ENCODE results near the gene TOMM40L.

The TOMM40L gene

DNA sequence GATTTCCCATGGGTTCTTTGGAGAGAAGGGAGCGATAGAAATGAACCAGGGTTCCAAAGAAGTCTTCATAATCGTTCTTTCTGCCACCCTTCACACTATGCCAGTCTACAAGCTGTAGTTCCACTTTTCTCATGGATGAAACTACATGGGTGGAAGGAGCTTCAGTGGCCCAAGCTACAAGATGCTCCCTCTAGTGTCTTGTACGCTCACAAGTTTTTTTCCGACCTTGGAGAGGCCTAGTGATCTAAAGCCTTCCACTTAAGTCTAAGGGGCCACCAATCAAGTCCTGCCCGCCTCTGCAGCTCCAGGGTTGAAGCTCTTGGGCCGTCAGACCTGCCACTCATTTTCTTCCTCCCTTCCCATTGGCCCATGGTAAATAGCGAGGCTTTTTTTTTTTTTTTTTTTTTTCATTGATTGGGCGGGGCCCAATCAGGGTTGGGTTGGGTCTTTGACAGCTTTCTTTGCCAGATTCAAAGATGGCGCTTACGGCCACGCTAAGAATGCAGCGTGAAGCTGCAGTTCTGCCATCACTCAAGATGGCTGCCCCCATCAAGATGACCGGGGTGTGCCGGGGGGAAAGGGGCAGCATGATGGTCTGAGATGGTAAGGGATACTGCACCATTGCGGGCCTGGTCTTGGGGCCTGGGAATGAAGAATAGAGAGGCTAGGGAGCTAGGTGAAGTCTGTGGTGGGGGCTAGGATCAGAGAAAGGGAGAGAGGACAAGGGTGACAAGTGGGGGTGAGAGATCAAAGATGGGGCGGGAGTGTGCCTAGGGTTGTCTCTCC lies at the start of gene TOMM40L:
Gene TOMM40L, plus strand, starts transcription at position 527 of the 786 bp plus-strand sequence. CDS start 430 bp downstream, outside the sequence.
- peak; percentile 86 to 100 (median 98) for DNase-seq

DNA sequence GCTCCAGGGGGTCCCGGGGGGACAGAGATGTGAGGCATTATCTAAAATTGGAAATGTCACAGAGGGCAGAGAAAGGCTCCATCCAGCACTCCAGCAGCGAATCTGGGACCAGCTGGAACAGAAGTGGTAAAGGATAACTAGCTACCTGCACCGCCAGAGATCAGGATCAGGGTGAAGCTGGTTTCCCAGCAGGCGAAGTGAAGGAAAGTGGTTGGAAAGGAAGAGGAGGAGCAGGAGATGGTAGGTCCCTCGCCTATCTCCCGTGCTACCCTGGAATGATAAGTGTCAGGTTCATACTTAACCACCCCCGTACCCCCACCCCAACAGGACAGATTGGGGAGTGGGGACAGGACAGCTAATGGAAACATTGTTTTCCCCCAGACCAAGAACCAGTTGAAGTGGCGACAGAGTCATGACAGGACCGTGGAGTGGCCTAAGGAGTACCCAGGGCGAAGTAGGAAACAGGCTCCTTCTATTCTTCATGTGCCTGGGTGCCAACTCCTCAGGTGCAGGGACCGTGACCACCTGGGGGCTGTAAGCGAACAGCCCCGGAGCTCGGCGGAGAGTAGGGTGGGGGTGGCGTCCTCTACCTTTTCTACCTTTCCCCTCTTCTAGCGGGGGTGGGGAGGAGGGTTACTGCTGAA lies 49.3 kb upstream of the TOMM40L start:
- DNase-seq = peak in 1 of 3 experiments; percentile 58

DNA sequence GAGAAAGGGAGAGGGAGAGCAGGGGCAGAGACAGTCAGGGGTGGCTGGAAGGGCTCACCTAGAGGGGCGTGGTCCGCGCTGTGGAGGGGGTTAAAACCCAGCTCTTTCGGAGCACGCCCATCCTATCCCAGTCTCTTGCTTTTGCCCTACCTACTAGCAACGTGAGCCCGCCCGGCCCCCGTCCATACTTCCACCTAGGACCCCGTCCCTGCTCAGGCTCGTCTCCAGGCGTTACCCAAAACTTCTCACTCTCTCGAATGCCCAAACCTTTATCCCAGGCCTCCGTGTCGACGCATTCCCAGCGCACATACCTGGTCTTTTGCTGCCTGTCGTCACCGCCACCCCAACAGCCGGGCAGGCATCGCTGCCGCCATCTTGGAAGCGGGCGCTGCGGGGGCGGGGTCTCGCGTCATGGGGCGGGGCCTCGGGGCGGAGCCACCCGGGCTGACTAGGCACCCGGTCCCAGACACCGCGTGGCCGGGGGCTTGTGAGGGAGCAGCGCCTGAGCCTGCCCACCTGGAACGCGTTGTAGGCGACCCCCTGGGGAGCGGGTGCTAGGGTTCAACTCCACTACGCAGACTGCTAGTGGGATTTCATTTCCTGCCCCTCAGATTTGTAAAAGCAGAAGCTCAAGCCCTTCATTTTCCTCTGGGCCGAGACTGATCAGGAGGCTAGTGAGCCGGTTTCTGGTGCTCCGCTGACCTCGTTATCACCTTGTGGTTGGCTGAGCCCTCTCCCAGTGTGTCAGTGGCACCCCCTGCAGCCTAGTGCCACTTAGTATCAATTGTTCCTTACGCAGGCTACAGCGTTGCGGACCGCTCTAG lies 48.5 kb upstream of the TOMM40L start, which contains the start of gene B4GALT3:
Gene B4GALT3, minus strand, starts transcription at position 396 of the 824 bp plus-strand sequence. CDS start 1,447 bp downstream, outside the sequence.
- peak; percentile 97 to 98 (median 98) for DNase-seq

DNA sequence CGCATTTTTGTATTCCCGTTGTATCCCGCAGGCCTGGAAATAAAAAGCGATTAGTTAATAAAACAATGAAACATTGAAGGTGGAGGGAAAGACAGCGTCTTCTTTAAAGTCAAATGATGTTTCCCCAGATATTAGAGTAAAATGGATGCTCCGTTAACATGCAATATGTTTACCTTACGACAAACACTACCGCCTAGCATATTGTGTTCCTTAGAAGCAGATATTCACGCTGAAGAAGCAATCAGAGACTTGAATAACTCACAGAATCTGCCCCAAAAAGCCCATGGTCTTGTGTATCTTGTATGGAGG lies 48.0 kb upstream of the TOMM40L start:
- DNase-seq = peak in 2 of 3 experiments; percentile 71 to 80

DNA sequence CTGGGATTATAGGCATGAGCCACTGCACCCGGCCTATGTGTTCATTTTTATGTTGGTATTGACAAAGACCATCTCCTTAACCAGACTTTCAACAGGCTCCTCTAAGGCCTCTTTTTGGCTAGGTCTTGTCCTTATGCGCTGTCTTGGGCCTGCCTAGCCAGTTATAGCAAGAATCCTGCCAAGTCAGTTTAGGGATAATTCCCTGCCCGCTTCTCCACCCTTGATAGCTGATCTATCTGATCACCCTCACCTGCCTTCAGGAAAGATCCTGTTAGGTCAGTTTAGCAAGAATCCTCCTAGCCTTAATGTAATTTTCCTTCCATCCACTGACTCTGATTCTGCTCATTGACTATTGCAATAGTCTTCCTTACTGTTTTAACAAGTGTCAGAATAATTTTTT lies 46.2 kb upstream of the TOMM40L start:
- no peak for DNase-seq

DNA sequence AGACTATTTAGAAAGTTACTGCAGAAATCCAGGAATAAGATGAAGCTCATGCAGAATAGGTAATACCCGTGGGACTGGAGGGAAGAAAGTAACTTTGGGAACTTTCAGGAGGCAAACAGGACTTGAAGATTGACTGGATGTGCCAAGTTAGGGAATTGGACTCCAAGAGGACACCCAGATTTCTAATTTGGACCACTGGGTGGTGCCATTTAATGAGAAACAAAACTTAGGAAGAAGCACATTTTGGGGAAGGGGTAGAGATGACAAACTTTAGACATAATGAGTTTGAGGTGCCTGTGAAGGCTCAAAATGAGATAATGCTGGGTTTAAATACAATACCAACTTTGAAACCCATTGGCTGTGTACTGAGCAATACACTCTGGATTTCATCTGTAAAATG lies 45.2 kb upstream of the TOMM40L start:
- DNase-seq = peak in 1 of 3 experiments; percentile 4

DNA sequence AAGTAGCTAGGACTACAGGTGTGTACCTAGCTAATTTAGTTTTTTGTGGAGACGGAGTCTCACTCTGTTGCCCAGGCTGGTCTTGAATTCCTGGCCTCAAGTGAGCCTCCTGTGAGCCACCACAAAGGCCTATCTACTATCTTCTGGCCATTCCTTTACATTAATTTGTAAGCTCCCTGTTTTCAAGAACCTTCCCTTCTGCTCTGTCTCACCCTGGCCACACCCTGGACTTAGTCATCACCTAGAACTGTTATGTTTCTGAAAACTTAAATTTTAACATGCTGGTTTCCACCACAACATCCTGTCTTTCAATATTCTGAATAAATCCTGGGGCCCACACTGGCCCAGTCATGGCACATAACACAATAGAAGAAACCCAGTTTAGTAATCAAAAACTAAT lies 43.6 kb upstream of the TOMM40L start:
- DNase-seq = no peak

DNA sequence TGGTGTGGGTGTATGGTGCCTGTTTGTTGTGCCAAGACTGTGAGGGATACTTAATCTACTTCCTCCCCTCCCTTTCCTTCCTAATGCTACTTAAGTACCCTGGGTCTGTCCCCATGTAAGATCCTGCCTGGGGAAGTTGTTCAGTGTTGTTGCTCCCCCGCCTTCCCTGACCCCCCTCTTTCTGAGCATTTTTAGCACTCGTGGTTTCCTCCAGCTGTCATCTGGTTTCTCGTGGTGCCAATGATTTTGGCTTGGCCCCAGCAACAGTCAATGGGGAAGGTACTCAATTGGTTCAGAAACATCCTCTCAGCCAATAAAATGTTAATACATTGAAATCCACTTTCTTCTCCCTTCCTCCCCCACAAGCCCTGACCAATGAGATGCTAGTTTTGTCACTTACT lies 40.6 kb upstream of the TOMM40L start:
- DNase-seq = no peak

DNA sequence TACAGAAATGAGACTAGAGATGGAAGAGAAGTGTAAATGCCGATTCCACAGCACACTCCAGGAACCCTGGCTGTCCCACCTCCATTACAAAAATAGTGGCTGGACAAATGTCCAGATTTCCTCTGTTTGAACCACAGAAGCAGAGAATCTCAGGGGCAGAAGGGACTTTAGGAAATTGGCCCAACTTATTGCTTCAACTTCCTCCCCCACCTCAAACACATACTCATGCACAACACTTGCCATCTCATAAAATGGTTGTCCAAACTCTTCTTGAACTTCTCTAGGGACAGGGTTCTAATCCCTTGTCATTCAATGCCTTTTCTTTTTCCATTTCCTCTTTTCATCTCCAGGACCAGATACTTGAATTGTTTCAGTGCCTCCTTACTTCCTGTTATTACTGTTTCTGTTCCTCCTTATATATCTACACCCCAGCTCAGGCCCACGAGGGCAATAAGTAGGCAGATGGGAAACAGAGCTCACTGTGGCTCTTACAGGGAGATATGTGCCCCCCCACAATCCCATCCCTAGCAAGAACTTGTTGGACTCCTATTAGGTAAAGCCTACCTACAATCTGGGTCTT lies 40.0 kb upstream of the TOMM40L start:
- no peak for DNase-seq

DNA sequence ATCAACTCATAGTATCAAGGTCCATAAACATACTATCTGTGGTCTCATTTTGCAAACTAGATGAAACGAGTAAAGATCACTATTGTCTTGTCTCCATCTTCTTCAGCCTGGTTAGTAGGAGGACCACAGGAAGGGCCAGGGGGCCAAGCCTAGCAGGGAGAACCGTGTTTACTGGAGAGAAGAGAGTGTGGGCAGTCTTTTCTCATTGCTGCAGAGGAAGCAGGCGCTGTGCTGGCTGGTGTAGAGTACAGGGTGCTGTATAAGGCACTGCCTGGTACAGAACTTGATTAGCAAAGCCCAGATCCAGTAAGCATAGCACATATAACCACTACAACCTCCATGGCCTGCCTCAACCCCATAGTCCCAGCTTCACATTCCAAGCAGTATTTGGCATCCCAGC lies 38.5 kb upstream of the TOMM40L start:
- no peak for DNase-seq

DNA sequence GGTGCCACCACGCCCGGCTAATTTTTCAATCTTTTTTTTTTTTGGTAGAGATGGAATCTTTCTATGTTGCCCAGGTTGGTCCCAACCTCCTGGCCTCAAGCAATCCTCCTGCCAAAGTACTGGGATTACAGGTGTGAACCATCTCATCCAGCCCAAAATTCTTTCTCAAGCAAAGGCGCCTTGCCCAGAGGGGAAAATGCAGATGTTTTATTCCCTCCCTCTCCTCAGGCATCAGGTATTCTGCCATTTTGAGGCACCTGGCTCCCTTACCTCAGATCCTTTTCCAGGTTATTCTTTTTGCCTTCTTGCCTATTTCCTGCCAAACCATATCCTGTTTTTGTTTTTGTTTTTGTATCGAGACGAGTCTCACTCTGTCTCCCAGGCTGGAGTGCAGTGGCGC lies 37.5 kb upstream of the TOMM40L start:
- no peak for DNase-seq

DNA sequence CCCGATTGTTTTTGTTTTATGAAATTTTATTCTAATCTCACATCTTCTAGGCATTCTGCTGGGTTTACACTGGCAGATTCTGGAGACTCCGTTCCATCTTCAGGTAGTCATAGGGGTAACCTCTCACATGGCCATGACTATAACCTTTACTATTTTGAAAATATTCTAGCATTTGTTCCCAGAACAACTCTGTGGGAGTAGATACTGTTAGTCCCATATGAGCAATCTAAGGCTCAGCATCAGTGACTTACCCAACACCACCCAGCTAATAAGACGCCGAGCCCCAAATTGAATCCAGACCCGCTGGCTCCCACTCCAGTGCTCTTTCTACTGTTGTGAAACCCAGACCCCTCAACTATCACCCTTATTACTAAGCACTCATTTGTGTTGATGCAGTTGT lies 36.8 kb upstream of the TOMM40L start:
- DNase-seq = no peak

DNA sequence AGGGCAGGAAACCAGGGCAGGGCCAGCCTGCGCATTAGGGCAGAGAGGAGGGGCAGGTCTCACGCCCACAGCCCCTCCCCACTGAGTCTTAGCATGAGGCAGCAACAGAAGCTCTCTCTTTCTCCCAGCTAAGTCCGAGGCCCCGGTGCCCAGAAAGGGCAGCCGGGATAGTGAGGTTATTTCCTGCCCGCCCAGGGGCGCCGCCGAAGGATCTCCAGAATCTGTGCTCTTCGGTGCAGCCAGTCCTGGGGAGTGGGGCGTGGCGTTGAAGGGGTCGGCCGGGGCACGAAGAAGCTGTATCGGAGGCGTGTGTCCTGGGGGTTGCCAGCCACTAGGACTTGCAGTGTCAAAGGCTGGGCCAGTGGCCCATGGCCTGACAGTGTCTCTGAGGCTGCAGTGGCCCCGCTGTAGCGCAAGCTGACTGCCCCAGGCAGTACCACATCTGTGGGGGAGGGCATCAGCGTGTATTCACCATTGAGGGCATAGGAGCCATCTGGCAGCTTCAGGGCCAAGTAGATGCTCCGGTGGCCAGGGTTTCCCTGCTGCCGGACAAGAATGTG lies 34.8 kb upstream of the TOMM40L start:
- DNase-seq = peak in 2 of 3 experiments; percentile 7 to 10

DNA sequence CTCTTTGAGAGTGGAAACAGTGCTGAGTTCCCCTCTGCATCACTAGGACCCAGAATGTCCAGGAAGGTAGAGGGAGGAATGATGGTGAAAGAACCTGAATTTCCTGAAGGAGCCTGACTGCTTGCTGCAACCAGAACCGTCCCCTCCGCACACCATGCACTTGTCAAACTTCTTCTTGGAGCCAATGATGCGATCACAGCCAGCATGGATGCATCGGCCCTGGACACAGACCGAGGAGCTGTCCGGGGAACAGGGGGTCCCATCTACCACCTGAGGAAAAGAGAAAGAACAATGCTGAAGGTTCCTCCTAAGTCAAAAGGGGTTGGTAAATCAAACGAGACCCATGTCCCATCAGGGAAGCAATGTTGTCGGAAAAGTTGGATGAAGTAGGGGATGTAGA lies 33.9 kb upstream of the TOMM40L start:
- DNase-seq = no peak

DNA sequence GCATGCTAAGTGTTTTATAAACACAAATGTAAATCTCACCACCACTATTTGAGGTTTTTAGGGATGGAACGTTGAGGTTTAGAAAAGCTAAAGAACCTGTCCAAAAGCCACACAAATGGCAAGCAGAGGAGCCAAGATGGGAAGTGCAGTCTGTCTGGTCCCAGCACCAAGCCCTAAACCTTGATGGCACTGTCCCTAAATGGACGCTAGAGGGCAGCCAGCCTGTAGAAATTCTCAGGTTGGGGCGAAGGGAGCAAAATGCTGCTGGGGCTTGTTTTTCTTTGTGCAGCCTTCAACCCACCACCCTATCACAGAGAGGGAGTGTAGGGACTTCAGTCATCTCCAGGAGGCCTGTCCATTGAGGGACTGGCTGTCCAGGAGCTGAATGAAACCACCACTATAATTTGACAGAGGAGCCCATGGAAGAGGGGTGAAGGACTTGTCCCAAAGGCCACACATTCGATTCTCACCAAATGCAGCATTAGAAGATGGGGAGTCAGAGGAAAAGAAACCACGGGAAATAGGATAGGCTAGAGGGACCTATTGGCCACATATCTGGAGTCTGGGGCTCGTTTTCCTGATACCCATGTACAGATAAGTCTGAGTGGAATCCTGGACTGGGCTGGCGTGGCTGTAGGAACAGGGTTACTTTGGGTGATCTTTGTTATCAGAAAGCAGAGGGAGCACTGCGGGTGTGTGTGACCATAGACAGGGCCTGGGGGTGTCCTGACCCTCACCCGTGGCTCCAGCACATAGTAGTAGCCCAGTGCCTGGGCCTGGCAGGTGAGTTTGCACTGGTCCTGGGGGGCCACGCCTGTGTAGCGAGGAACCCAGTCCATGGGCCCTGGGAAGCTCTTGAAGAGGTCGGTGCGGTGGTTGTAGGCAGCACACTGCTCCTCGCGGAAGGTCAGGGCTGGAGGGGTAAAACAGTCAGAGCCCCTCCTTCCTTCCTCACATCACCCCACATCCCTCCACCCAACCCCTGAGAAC lies 33.1 kb upstream of the TOMM40L start:
- DNase-seq = peak; percentile 50 to 88 (median 86)

DNA sequence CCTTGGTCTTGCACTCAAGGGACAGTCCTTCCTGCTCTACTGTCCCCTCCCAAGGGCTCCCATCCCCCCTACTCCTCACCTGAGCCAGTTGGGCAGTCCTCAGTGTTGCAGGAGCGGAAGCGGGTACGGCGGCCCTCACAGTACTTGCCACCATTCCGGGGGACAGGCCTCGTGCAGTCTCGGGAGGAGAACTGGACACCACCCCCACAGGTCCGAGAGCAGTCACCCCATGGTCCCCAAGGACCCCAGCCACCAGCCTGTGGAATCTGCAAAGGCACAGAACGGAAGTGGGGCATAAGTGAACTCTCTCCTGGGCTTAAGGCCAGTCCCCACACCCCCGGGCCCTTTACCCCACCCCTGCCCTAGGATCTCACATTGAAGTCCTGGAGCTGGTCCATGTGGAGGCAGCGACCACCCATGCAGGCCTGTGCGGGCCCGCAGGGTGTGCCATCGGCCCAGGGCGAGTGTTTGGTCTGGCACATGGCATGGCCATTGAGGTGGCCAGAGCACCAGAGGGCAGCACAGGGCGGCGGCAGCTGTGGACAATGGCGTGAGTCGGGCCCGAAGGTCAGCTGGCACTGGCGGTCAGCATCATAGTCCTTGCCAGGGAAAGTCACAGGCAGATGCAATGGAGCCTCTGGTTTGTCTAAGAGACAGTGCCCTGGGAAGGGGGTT lies 32.2 kb upstream of the TOMM40L start:
- no peak for DNase-seq

DNA sequence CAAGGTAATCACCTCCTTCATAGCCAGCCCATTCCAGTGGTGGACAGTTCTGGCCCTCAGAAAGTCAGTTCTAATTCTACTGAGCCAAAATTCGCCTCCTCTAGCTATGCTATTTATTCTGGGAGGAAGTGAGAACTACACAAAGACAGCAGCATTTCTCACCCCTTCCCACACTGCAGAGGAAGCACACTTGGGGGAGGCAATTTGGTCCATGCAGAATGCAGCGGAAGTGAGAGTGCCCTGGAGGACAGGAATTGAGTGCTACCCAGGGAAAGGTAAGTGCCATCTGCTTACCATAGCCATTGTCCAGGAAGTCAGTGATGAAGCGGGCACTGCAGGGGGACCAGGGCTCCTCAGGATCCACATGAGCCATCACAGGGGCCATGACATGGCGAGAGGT lies 30.7 kb upstream of the TOMM40L start:
- DNase-seq = no peak

DNA sequence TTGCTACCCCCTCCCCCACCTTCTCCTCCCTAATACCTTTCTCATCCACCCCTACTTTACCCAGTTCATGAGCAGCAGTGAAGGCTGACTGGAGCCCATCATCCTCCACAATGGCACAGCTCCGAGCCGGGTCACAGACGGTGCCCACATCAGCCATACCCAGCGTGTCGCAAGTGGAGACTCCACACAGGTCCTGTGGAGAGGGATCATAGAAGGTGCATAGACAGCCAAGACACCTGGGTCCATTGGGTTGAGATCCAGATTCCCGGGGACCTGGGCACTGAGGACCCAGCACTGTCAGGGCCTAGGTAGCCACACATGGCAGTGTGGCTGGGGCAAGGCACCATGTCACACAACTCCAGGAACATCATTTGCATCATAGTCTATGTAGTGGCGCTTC lies 29.7 kb upstream of the TOMM40L start:
- DNase-seq = no peak

DNA sequence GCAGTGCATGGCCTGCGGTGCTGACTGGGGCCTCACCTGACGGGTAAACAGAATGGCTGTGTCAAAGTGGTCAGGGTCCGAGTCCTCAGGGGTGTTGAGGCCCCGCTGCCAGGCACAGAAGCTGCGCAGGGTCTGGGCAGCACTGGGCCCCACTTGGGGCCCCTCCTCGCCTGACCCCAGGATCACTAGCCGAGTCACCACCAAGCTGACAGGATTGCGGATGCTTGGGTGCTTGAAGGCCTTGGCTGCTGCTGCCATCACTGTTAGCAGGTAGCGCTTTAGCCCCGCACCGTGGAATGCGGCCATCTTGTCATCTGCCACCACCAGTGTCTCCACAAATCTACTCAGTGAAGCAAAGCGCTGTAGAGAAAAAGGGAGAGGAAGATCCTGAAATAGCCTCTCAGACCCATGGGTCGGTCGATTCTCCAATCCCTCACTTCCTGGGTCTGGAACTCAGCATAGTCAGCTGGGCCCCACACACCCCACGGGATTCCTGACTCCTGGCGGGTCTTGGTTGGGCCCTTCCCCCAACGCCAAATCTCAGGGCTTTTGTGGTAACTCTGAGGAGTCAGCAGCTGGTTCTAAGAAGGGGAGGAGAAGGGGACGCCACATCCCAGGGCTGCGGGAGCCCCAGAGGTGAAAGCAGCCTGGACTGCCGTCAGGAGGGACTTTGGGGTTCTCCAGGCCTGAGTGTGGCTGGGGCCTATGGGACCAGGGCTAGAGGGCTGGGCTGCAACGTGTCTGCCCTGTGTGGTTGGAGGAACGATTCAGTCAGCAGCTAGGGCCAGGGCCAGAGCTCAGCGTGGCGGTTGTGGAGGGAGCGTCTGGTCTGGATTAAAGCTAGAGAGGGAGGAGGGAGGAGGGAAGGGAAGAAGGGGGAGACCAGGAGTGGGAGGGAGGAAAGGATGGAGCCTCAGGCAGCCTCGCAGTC lies 29.1 kb upstream of the TOMM40L start:
- no peak for DNase-seq
